Brain microvascular endothelial cell (primary cell): ENCODE results near the gene MLN.
A peak's percentile ranks its signal among the peaks of the same experiment; 100 is the strongest.

Experiments
- DNase-seq: peaks from one replicate; pipeline ENCODE4 v3.0.0-alpha.2; 2020
- H3K27ac ChIP-seq: fragments of 250-450 bp; sonication (Bioruptor Pico); 2 replicates; pipeline ENCODE4 v1.5.1; 2020; ENCODE audit warnings: mild to moderate bottlenecking, moderate library complexity
- H3K27me3 ChIP-seq: fragments of 250-450 bp; sonication (Bioruptor Pico); replicated peaks from 2 replicates; pipeline ENCODE4 v1.5.1; 2020; ENCODE audit warnings: mild to moderate bottlenecking
- H3K36me3 ChIP-seq: fragments of 250-450 bp; sonication (Bioruptor Pico); replicated peaks from 2 replicates; pipeline ENCODE4 v1.5.1; 2020; ENCODE audit warnings: mild to moderate bottlenecking
- H3K4me3 ChIP-seq: 2 replicates; pipeline ENCODE4 v1.5.1; 2011; ENCODE audit warnings: low read depth, mild to moderate bottlenecking, control low read depth, low read length, moderate library complexity
- CTCF ChIP-seq: IDR thresholded peaks from 2 replicates; pipeline ENCODE4 v1.5.1; 2011; ENCODE audit warnings: low read depth, mild to moderate bottlenecking, moderate library complexity, low read length, control low read depth, inconsistent platforms; ENCODE audit errors: missing control alignments
- in situ Hi-C: cut with HindIII; loops from 2 replicates; pipeline ENCODE4 v1.10.0; 2017; ENCODE audit warnings: low sequenced_read_pairs, low pct_ligation_motif_present

The MLN gene

GRCh38 chr6:33799454-33800113 is 4.2 kb downstream of the MLN start:
- no peaks in the 10 kb centered on the region for H3K36me3 ChIP-seq
- no peak overlapping the region for H3K4me3 ChIP-seq
- no peak for DNase-seq
- no peak overlapping the region for H3K27ac ChIP-seq
- no peak for TF ChIP-seq CTCF
- in situ Hi-C loops: no loop called here
- no peaks in the 10 kb centered on the region for H3K27me3 ChIP-seq

GRCh38 chr6:33798343-33798848 is 5.4 kb downstream of the MLN start:
- Histone ChIP-seq H3K27me3 (no peaks in the 10 kb centered on the region), H3K36me3 (no peaks in the 10 kb centered on the region), H3K27ac (no peak overlapping the region), H3K4me3 (no peak overlapping the region)
- DNase-seq: no peak
- no peak for TF ChIP-seq CTCF
- in situ Hi-C loops: no loop called here

- H3K36me3 ChIP-seq: no peaks in the 10 kb centered on the region
- H3K27ac ChIP-seq: no peak overlapping the region
- H3K4me3 ChIP-seq: no peak overlapping the region
- in situ Hi-C loops: no loop called here
- H3K27me3 ChIP-seq: no peaks in the 10 kb centered on the region
- DNase-seq: no peak
- TF ChIP-seq CTCF: no peak
These were observed 6.0 kb downstream of the MLN start for GRCh38 chr6:33797626-33798342.

- no peaks in the 10 kb centered on the region for H3K36me3 ChIP-seq
- peak; percentile 23 for TF ChIP-seq CTCF
- no peak for DNase-seq
- H3K4me3 ChIP-seq: no peak overlapping the region
- in situ Hi-C loops: no loop called here
- H3K27ac ChIP-seq: no peak overlapping the region
- H3K27me3 ChIP-seq: no peaks in the 10 kb centered on the region
These were observed 8.7 kb downstream of the MLN start for GRCh38 chr6:33794910-33795623.

GRCh38 chr6:33792981-33793380 is 10.8 kb downstream of the MLN start:
- no peak for DNase-seq
- Histone ChIP-seq H3K4me3 (no peak overlapping the region), H3K36me3 (no peaks in the 10 kb centered on the region), H3K27ac (no peak overlapping the region), H3K27me3 (no peaks in the 10 kb centered on the region)
- TF ChIP-seq CTCF: no peak
- in situ Hi-C loops: no loop called here
